Coronary artery (tissue), 2 donors: ENCODE data around the gene RPRD1B.

Source experiments
- DNase-seq: peaks from one replicate; pipeline ENCODE4 v3.0.0-alpha.2; 2017; ENCODE audit warnings: low spot score
- H3K27ac ChIP-seq, 2 donors: fragments of 200-600 bp; sonication (generic); one replicate each; pipeline ENCODE4 v1.5.1; 2016 to 2019
- H3K4me3 ChIP-seq: fragments of 200-600 bp; sonication (generic); 2 replicates; pipeline ENCODE4 v1.5.1; 2016; ENCODE audit warnings: mild to moderate bottlenecking, moderate library complexity
- TF ChIP-seq, protein P1 (sequence below): fragments of 200-600 bp; sonication (generic); IDR thresholded peaks from one replicate; pipeline ENCODE4 v1.5.1; 2019; ENCODE audit warnings: antibody characterized with exemption

The RPRD1B gene

DNA sequence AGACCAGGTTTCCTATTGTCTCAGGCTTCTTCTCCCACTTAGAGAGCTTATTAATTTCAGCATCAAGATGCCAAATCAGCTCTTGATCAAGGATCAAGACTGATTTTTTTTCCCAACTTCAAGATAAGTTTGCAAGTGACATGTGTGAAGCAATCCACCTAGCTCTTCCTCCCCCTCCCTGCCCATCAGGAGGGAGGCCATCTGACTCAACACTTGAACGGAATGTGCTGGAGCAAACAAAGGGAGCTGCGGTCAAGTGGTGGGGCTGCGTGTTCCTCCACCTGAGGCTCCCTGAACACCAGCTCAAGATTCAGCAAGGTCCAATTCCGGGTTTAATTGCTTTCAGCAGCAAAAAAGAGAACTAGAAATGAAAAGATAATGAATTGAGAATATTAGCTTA lies 39.0 kb upstream of the RPRD1B start:
- H3K27ac ChIP-seq: no peak overlapping the region
- no peak for DNase-seq
- TF ChIP-seq, protein P1, sequence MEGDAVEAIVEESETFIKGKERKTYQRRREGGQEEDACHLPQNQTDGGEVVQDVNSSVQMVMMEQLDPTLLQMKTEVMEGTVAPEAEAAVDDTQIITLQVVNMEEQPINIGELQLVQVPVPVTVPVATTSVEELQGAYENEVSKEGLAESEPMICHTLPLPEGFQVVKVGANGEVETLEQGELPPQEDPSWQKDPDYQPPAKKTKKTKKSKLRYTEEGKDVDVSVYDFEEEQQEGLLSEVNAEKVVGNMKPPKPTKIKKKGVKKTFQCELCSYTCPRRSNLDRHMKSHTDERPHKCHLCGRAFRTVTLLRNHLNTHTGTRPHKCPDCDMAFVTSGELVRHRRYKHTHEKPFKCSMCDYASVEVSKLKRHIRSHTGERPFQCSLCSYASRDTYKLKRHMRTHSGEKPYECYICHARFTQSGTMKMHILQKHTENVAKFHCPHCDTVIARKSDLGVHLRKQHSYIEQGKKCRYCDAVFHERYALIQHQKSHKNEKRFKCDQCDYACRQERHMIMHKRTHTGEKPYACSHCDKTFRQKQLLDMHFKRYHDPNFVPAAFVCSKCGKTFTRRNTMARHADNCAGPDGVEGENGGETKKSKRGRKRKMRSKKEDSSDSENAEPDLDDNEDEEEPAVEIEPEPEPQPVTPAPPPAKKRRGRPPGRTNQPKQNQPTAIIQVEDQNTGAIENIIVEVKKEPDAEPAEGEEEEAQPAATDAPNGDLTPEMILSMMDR: no peak
- no peak overlapping the region for H3K4me3 ChIP-seq

DNA sequence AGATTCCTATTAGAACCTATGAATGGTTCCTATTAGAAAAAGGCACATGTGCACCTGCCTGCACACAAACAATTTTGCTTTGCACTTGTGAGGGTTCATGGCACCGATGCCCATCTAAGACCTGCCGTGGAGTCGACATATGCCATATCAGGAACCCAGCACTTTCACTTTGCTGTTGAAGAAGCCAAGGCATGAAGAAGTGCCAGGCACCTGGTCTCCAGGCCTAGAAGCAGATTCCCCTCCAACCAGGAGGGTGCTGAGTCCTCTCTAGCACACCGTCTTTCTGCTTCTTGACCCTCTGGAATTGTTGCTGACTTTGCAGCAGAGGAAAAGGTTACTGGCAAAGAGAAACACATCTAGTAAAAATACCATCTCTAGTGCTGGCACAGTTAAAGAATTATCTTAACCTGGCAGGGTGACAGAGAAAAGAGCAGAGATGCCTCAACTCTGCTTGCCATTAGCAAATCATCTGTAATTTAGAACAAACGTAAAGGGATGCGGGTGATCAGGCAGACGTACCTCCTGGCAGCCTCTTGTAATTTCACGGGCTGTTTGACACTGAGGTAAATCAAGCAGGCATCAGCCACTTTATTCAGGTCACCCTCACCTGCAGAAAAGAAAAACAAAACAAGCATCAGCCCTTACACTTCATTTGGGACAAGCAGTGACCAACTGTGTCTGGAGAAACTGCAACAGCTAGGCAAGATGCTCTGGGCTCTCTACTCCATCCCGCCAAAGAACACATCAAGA lies 37.5 kb upstream of the RPRD1B start:
- DNase-seq: no peak
- no peak overlapping the region for H3K4me3 ChIP-seq
- TF ChIP-seq, protein P1: no peak
- no peak overlapping the region for H3K27ac ChIP-seq

DNA sequence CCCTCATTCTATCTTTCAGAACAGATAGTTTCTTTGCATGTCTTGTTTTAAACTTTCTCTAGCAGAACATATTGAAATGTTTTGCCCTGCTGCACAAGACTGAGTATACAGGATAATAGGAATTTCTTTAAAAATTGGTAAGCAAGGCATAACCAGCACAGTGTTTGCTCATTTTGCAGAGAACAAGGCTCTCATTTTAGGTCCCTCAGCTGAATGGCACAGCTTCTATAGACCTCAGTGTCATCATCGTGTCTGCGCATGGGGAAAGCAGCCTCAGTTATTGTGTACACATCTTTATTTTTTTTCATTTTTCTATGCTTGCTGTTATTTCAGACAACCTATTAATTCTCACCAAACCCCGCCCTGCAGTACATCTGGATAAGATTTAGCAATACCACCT lies 36.0 kb upstream of the RPRD1B start:
- no peak overlapping the region for H3K4me3 ChIP-seq
- TF ChIP-seq, protein P1: no peak
- H3K27ac ChIP-seq: no peak overlapping the region
- no peak for DNase-seq

DNA sequence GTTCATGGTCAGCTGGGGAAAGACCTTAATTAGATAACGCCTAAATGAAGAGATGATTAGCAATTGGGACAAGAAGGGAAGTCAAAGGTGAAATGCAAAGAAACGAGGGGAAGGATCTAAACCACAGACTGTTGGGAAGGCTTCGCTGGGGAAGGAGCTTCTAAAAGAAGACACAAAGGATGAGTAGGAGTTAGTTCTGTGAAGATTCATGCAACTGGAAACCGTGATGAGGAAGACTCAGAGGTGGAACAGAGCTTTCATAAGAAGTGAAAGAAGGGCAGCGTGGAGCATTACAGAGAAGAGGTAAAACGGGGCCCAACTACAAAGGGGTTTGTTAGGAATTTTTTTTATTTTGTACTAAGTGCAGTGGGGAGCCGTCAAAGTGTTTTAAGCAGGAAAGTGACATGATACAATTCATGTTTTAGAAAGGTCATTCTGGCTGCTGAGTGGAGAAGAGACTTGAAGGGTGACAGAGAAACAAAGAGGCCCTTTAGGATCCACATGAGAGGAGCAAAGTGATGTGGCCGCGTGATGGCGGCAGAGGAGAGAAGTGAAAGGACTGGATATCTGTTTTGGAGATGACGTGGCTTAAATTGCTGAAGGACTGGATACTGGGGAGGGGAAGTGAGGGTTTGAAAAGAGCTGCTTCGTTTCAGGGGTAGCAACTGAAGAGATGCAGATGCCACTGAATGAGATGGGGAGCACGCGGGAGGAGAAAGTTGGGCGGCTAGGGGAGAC lies 33.9 kb upstream of the RPRD1B start:
- no peak overlapping the region for H3K27ac ChIP-seq
- TF ChIP-seq, protein P1: no peak
- DNase-seq: no peak
- no peak overlapping the region for H3K4me3 ChIP-seq

DNA sequence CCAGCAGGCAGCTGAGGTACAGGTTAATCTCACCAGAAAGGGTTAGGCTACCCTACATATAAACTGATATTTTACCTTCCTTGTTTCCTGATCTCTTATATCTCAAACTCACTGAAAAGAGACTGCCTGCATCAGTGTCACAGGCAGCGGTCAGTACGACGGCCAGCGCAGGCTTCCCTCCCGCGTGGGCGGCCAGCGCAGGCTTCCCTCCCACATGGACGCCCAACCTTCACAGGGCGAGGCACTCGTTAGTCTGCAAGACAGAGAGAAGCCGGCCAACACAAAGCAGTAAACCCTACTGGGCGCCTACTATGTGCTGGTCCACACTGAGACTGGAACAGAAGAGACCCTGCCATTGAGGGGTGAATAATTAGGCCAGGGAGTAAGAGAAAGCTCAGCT lies 33.3 kb upstream of the RPRD1B start:
- TF ChIP-seq, protein P1: no peak
- DNase-seq: no peak
- Histone ChIP-seq H3K27ac (no peak overlapping the region), H3K4me3 (no peak overlapping the region)

DNA sequence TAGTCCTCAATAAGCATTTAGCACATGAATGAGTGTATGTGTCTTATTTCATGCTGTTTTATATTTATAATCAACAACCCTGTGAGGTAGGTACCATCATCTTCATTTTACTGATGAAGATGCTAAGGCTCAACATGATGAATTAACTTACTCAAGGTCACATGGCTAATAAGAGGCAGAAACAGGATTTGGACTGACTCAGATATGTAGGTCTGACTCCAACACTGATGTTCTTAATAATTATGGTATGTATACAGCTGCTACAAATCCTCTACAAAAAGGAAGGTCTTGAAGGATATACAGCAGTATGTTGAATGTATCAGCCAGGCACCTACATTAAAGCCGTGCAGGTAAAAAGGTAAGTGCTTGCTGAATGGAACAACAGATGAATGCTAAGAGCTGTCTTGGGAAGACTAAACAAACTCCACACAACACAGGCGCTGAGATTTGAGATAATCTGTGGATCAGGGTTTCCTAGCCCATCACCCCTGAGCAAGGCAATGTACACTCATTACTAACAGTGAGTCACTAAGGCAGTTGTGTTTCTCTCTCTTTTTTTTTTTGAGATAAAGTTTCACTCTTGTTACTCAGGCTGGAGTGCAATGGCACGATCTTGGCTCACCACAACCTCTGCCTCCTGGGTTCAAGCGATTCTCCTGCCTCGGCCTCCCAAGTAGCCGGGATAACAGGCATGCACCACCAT lies 32.2 kb upstream of the RPRD1B start:
- Histone ChIP-seq H3K27ac (no peak overlapping the region), H3K4me3 (no peak overlapping the region)
- TF ChIP-seq, protein P1: no peak
- DNase-seq: no peak
